Liver (tissue), 9 donors: ENCODE results near the gene RAD23B. TPM values are rescaled to one million over a fixed set of nuclear protein-coding genes. Genes with fewer than 3 reads are reported as not detected.

ENCODE experiments used
- DNase-seq: peaks from one replicate; pipeline ENCODE4 v3.0.0-alpha.2; 2017; ENCODE audit warnings: low spot score
- H3K27ac ChIP-seq, 2 donors: one replicate each; pipeline ENCODE4 v1.7.0; 2013; ENCODE audit warnings: inconsistent platforms in 2 of 2, low read length in 2 of 2, control low read depth in 1 of 2, low read depth in 1 of 2, mild to moderate bottlenecking in 1 of 2
- H3K27me3 ChIP-seq, 4 donors: one replicate each; pipeline versions ENCODE4 v1.6.1 to v1.7.0; 2013; ENCODE audit warnings: low read length in 3 of 4, inconsistent platforms in 1 of 4, mild to moderate bottlenecking in 1 of 4, moderate library complexity in 1 of 4; ENCODE audit not compliant: control insufficient read depth in 4 of 4, insufficient read depth in 4 of 4
- H3K36me3 ChIP-seq, 4 donors: one replicate each; pipeline versions ENCODE4 v1.6.1 to v1.7.0; 2013; ENCODE audit warnings: low read length in 3 of 4, mild to moderate bottlenecking in 3 of 4, low read depth in 1 of 4, moderate library complexity in 1 of 4; ENCODE audit not compliant: control insufficient read depth in 4 of 4, insufficient read depth in 3 of 4
- H3K4me1 ChIP-seq, 4 donors: one replicate each; pipeline versions ENCODE4 v1.6.1 to v1.7.0; 2013; ENCODE audit warnings: low read length in 3 of 4, mild to moderate bottlenecking in 3 of 4, moderate library complexity in 1 of 4; ENCODE audit not compliant: control insufficient read depth in 4 of 4, insufficient read depth in 4 of 4
- H3K4me3 ChIP-seq, 3 donors: one replicate each; pipeline versions ENCODE4 v1.6.1 to v1.7.0; 2013; ENCODE audit warnings: low read length in 3 of 3, control low read depth in 1 of 3, low read depth in 1 of 3, mild to moderate bottlenecking in 1 of 3
- H3K9ac ChIP-seq, 2 donors: one replicate each; pipeline ENCODE4 v1.7.0; 2013; ENCODE audit warnings: low read length in 2 of 2, mild to moderate bottlenecking in 2 of 2, moderate library complexity in 2 of 2, control low read depth in 1 of 2, low read depth in 1 of 2
- H3K9me3 ChIP-seq, 4 donors: one replicate each; pipeline versions ENCODE4 v1.6.1 to v1.7.0; 2013; ENCODE audit warnings: low read length in 3 of 4; ENCODE audit not compliant: control insufficient read depth in 4 of 4
- EGR1 ChIP-seq, 2 donors: IDR thresholded peaks; 2 replicates each; pipeline ENCODE4 v1.6.1; 2016 to 2018; ENCODE audit warnings: antibody characterized with exemption in 2 of 2, low read depth in 2 of 2
- FOXA1 ChIP-seq: IDR thresholded peaks from 2 replicates; pipeline ENCODE4 v1.6.1; 2016; ENCODE audit warnings: antibody characterized with exemption
- FOXA2 ChIP-seq: IDR thresholded peaks from 2 replicates; pipeline ENCODE4 v1.6.1; 2016; ENCODE audit warnings: antibody characterized with exemption
- HNF4A ChIP-seq, 2 donors: conservative IDR thresholded peaks; 2 replicates each; pipeline ENCODE4 v1.6.1; 2016; ENCODE audit warnings: antibody characterized with exemption in 2 of 2, mild to moderate bottlenecking in 2 of 2
- HNF4G ChIP-seq: IDR thresholded peaks from 2 replicates; pipeline ENCODE4 v1.6.1; 2016; ENCODE audit warnings: antibody characterized with exemption
- JUND ChIP-seq, 2 donors: IDR thresholded peaks; 2 replicates each; pipeline ENCODE4 v1.6.1; 2016; ENCODE audit warnings: antibody characterized with exemption in 2 of 2
- NR2F2 ChIP-seq: IDR thresholded peaks from 2 replicates; pipeline ENCODE4 v1.6.1; 2016; ENCODE audit warnings: antibody characterized with exemption
- RAD21 ChIP-seq, 2 donors: IDR thresholded peaks; 2 replicates each; pipeline ENCODE4 v1.6.1; 2016; ENCODE audit warnings: antibody characterized with exemption in 2 of 2, mild to moderate bottlenecking in 2 of 2
- RXRA ChIP-seq, 2 donors: IDR thresholded peaks; 2 replicates each; pipeline ENCODE4 v1.6.1; 2017 to 2018; ENCODE audit warnings: antibody characterized with exemption in 2 of 2, mild to moderate bottlenecking in 1 of 2
- SP1 ChIP-seq: IDR thresholded peaks from 2 replicates; pipeline ENCODE4 v1.6.1; 2018; ENCODE audit warnings: antibody characterized with exemption, mild to moderate bottlenecking
- TAF1 ChIP-seq: conservative IDR thresholded peaks from 2 replicates; pipeline ENCODE4 v1.6.1; 2016; ENCODE audit warnings: antibody characterized with exemption, mild to moderate bottlenecking
- YY1 ChIP-seq: IDR thresholded peaks from 2 replicates; pipeline ENCODE4 v1.6.1; 2016; ENCODE audit warnings: antibody characterized with exemption, mild to moderate bottlenecking
- WGBS: extraction: QIAGEN DNeasy Blood & Tissue Kit; methylation state at CpG from one replicate; pipeline ENCODE4 v1.1.7; 2013; 5-methylcytosine and 5-hydroxymethylcytosine counted together
- polyA plus RNA-seq, 2 donors: library from polyadenylated mRNA; stranded (reverse) in 1 of 2; unstranded in 1 of 2; fragments of 200-250 nt in 1 of 2; fragments of >200 nt in 1 of 2; fragmentation: Nextera tagmentation in 1 of 2; extraction: Ambion mirVana in 1 of 2; gene quantifications; one replicate each; pipeline versions ENCODE4 v1.2.1 to v1.2.3, GENCODE V29; 2013 to 2015
- total RNA-seq, 2 donors: library from RNA; depleted of rRNA; stranded (reverse); fragments of >200 nt; gene quantifications; one replicate each; pipeline ENCODE4 v1.2.3, GENCODE V29; 2014
- TF ChIP-seq, protein P1 (sequence below): IDR thresholded peaks from 2 replicates; pipeline ENCODE4 v1.6.1; 2016; ENCODE audit warnings: antibody characterized with exemption, mild to moderate bottlenecking
- TF ChIP-seq, protein P2 (sequence below): IDR thresholded peaks from 2 replicates; pipeline ENCODE4 v1.6.1; 2016; ENCODE audit warnings: antibody characterized with exemption
- TF ChIP-seq, protein P3 (sequence below): IDR thresholded peaks from 2 replicates; pipeline ENCODE4 v1.6.1; 2016; ENCODE audit warnings: antibody characterized with exemption
- TF ChIP-seq, protein P4 (sequence below): IDR thresholded peaks from 2 replicates; pipeline ENCODE4 v1.6.1; 2016; ENCODE audit warnings: antibody characterized with exemption
- TF ChIP-seq, protein P5 (sequence below): fragments of 150-350 bp; IDR thresholded peaks from 2 replicates; pipeline ENCODE4 v1.5.1; 2017; ENCODE audit warnings: improper control_type of control experiment, low read depth, low read length; ENCODE audit not compliant: missing input control
- donor health status: healthy.
- donor health status: healthy.
- donor health status: healthy.
- donor health status: healthy.
- donor health status: healthy.

The RAD23B gene
- total and polyA plus RNA-seq, 4 donors, result 13.6 to 101 (median 61.6) TPM

DNA sequence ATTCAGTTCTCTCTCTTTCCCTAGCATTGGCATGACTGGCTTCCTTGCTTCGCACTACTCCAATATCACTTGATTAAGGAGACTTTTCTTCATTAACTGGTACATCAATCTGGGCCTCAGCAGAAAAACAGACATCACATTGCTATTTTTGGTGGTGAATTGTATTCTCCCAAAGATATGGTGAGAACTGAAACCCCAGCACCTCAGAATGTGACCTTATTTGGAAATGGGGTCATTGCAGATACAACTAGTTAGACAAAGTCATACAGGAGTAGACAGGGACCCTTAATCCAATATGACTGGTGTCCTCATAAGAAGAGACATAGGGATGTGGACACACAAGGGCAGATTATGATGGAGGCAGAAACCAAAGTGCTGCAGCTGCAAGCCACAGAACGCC lies 7.5 kb upstream of the RAD23B start:
- Histone ChIP-seq H3K9ac (no peak overlapping the region), H3K4me3 (no peak overlapping the region), H3K36me3 (no peaks in the 10 kb centered on the region), H3K4me1 (peaks cover 6 to 11% (median 10%) of the 10 kb centered on the region in 4 donors), H3K27me3 (no peaks in the 10 kb centered on the region), H3K27ac (no peak overlapping the region), H3K9me3 (no peaks in the 10 kb centered on the region)
- no peak for DNase-seq
- TF ChIP-seq EGR1 (IDR thresholded peaks at IDR 0.05; ENCODE audit: low read depth in 2 of 2) (no peak), TAF1 (no peak), FOXA2 (no peak), HNF4G (no peak), FOXA1 (no peak), RAD21 (IDR thresholded peaks at IDR 0.05) (no peak), YY1 (no peak), HNF4A (conservative IDR thresholded peaks at IDR 0.05) (no peak), SP1 (no peak), NR2F2 (no peak), RXRA (IDR thresholded peaks at IDR 0.05) (no peak), JUND (IDR thresholded peaks at IDR 0.05) (no peak)
- TF ChIP-seq, protein P1, sequence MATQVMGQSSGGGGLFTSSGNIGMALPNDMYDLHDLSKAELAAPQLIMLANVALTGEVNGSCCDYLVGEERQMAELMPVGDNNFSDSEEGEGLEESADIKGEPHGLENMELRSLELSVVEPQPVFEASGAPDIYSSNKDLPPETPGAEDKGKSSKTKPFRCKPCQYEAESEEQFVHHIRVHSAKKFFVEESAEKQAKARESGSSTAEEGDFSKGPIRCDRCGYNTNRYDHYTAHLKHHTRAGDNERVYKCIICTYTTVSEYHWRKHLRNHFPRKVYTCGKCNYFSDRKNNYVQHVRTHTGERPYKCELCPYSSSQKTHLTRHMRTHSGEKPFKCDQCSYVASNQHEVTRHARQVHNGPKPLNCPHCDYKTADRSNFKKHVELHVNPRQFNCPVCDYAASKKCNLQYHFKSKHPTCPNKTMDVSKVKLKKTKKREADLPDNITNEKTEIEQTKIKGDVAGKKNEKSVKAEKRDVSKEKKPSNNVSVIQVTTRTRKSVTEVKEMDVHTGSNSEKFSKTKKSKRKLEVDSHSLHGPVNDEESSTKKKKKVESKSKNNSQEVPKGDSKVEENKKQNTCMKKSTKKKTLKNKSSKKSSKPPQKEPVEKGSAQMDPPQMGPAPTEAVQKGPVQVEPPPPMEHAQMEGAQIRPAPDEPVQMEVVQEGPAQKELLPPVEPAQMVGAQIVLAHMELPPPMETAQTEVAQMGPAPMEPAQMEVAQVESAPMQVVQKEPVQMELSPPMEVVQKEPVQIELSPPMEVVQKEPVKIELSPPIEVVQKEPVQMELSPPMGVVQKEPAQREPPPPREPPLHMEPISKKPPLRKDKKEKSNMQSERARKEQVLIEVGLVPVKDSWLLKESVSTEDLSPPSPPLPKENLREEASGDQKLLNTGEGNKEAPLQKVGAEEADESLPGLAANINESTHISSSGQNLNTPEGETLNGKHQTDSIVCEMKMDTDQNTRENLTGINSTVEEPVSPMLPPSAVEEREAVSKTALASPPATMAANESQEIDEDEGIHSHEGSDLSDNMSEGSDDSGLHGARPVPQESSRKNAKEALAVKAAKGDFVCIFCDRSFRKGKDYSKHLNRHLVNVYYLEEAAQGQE, result no peak
- TF ChIP-seq, protein P2, sequence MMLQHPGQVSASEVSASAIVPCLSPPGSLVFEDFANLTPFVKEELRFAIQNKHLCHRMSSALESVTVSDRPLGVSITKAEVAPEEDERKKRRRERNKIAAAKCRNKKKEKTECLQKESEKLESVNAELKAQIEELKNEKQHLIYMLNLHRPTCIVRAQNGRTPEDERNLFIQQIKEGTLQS, result no peak
- TF ChIP-seq, protein P3, sequence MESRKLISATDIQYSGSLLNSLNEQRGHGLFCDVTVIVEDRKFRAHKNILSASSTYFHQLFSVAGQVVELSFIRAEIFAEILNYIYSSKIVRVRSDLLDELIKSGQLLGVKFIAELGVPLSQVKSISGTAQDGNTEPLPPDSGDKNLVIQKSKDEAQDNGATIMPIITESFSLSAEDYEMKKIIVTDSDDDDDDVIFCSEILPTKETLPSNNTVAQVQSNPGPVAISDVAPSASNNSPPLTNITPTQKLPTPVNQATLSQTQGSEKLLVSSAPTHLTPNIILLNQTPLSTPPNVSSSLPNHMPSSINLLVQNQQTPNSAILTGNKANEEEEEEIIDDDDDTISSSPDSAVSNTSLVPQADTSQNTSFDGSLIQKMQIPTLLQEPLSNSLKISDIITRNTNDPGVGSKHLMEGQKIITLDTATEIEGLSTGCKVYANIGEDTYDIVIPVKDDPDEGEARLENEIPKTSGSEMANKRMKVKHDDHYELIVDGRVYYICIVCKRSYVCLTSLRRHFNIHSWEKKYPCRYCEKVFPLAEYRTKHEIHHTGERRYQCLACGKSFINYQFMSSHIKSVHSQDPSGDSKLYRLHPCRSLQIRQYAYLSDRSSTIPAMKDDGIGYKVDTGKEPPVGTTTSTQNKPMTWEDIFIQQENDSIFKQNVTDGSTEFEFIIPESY, result no peak
- TF ChIP-seq, protein P4, sequence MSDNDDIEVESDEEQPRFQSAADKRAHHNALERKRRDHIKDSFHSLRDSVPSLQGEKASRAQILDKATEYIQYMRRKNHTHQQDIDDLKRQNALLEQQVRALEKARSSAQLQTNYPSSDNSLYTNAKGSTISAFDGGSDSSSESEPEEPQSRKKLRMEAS, result no peak
- TF ChIP-seq, protein P5, sequence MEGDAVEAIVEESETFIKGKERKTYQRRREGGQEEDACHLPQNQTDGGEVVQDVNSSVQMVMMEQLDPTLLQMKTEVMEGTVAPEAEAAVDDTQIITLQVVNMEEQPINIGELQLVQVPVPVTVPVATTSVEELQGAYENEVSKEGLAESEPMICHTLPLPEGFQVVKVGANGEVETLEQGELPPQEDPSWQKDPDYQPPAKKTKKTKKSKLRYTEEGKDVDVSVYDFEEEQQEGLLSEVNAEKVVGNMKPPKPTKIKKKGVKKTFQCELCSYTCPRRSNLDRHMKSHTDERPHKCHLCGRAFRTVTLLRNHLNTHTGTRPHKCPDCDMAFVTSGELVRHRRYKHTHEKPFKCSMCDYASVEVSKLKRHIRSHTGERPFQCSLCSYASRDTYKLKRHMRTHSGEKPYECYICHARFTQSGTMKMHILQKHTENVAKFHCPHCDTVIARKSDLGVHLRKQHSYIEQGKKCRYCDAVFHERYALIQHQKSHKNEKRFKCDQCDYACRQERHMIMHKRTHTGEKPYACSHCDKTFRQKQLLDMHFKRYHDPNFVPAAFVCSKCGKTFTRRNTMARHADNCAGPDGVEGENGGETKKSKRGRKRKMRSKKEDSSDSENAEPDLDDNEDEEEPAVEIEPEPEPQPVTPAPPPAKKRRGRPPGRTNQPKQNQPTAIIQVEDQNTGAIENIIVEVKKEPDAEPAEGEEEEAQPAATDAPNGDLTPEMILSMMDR, result no peak
- WGBS, result over 99% methylated on average over 2 of the region's 2 CpGs
